HepG2 (cell line): ENCODE measurements around the gene TTBK1. TPM values are rescaled to one million over a fixed set of nuclear protein-coding genes. Genes with fewer than 3 reads are reported as not detected.

Experiments
- CEBPG ChIP-seq: IDR thresholded peaks from 2 replicates; pipeline ENCODE4 v1.6.1; 2016
- KLF6 ChIP-seq: IDR thresholded peaks from 2 replicates; pipeline ENCODE4 v1.8.0; 2016; ENCODE audit warnings: missing biosample characterization, missing genetic modification reagents
- MTA3 ChIP-seq: sonication (generic); formaldehyde crosslinking; IDR thresholded peaks from 2 replicates; pipeline ENCODE4 v1.4.0; 2020; ENCODE audit warnings: missing genetic modification reagents
- NFRKB ChIP-seq: fragments of 450-650 bp; IDR thresholded peaks from 2 replicates; pipeline ENCODE4 v1.6.1; 2017
- POLR2A ChIP-seq, 2 experiments: IDR thresholded peaks; 2 replicates each; pipeline ENCODE4 v1.6.1; 2011; ENCODE audit warnings: low read depth in 2 of 2, low read length in 2 of 2, mild to moderate bottlenecking in 1 of 2, moderate library complexity in 1 of 2; ENCODE audit not compliant: insufficient read depth in 1 of 2
- POLR2AphosphoS2 ChIP-seq: IDR thresholded peaks from 2 replicates; pipeline ENCODE4 v1.6.1; 2011; ENCODE audit warnings: low read depth, low read length, improper control_type of control experiment
- RXRA ChIP-seq: sonication (generic); formaldehyde crosslinking; IDR thresholded peaks from 2 replicates; pipeline ENCODE4 v1.5.1; 2020; ENCODE audit warnings: missing genetic modification reagents
- ZKSCAN5 ChIP-seq: sonication (generic); formaldehyde crosslinking; IDR thresholded peaks from 2 replicates; pipeline ENCODE4 v1.5.1; 2020; ENCODE audit warnings: mild to moderate bottlenecking, missing genetic modification reagents
- ZNF121 ChIP-seq: sonication (generic); formaldehyde crosslinking; IDR thresholded peaks from 2 replicates; pipeline ENCODE4 v1.5.0; 2020; ENCODE audit warnings: mild to moderate bottlenecking, missing genetic modification reagents
- ZNF383 ChIP-seq: sonication (generic); formaldehyde crosslinking; IDR thresholded peaks from 2 replicates; pipeline ENCODE4 v1.4.0; 2020; ENCODE audit warnings: missing genetic modification reagents, mild to moderate bottlenecking, borderline replicate concordance
- ZNF407 ChIP-seq: sonication (generic); formaldehyde crosslinking; IDR thresholded peaks from one replicate; pipeline ENCODE4 v1.5.1; 2020; ENCODE audit warnings: mild to moderate bottlenecking, missing genetic modification reagents; ENCODE audit errors: not compliant biosample characterization
- ZNF510 ChIP-seq: sonication (generic); formaldehyde crosslinking; IDR thresholded peaks from 2 replicates; pipeline ENCODE4 v1.4.0; 2020; ENCODE audit warnings: low read depth, mild to moderate bottlenecking, missing genetic modification reagents
- ZNF569 ChIP-seq: sonication (generic); formaldehyde crosslinking; IDR thresholded peaks from 2 replicates; pipeline ENCODE4 v1.5.0; 2020; ENCODE audit warnings: mild to moderate bottlenecking, missing genetic modification reagents, moderate library complexity, borderline replicate concordance
- ZNF773 ChIP-seq: sonication (generic); formaldehyde crosslinking; IDR thresholded peaks from 2 replicates; pipeline ENCODE4 v1.4.0; 2020; ENCODE audit warnings: missing genetic modification reagents, borderline replicate concordance
- ZSCAN29 ChIP-seq: sonication (generic); formaldehyde crosslinking; conservative IDR thresholded peaks from 2 replicates; pipeline ENCODE4 v1.4.0; 2020; ENCODE audit warnings: mild to moderate bottlenecking, missing genetic modification reagents
- polyA plus RNA-seq, 8 experiments: library from polyadenylated mRNA; depleted of rRNA in 3 of 8; stranded (reverse) in 7 of 8; unstranded in 1 of 8; fragments of >200 nt; fragmentation: Illumina TruSeq in 4 of 8; extraction: Trizol in 4 of 8; gene quantifications; 2 replicates each; pipeline versions ENCODE4 v1.2.1 to v1.2.3, GENCODE V29; 2011 to 2016; ENCODE audit warnings: low read depth in 4 of 8, missing spikeins in 1 of 8, mixed read lengths in 1 of 8; ENCODE audit not compliant: insufficient read depth in 1 of 8
- total RNA-seq, 5 experiments: library from RNA; depleted of rRNA; stranded (reverse); fragments of >200 nt; fragmentation: Illumina TruSeq; extraction: Trizol; gene quantifications; 2 replicates each; pipeline ENCODE4 v1.2.3, GENCODE V29; 2016; ENCODE audit warnings: low read depth in 1 of 5
- TF ChIP-seq, protein P1 (sequence below): sonication (generic); formaldehyde crosslinking; IDR thresholded peaks from 2 replicates; pipeline ENCODE4 v1.8.0; 2022; ENCODE audit warnings: missing genetic modification reagents, mild to moderate bottlenecking, borderline replicate concordance
- TF ChIP-seq, protein P2 (sequence below): sonication (generic); formaldehyde crosslinking; IDR thresholded peaks from 2 replicates; pipeline ENCODE4 v1.4.0; 2020; ENCODE audit warnings: missing genetic modification reagents
- TF ChIP-seq, protein P3 (sequence below): sonication (generic); formaldehyde crosslinking; IDR thresholded peaks from 2 replicates; pipeline ENCODE4 v1.4.0; 2020; ENCODE audit warnings: missing genetic modification reagents

The TTBK1 gene
- total and polyA plus RNA-seq, 2 of the 13 experiments (the other 11 are each of a cell fraction or from before 2014, with no cell fraction given) = 0.24 to 0.33 TPM

- TF ChIP-seq ZNF407 = no peak
- TF ChIP-seq ZSCAN29 (CRISPR knock-in tag) = peak; percentile 98
- peak; percentile 97; the same call in 1 of the 2 replicates for TF ChIP-seq ZNF569 (CRISPR knock-in tag)
- TF ChIP-seq NFRKB = no peak
- no peak; a peak in 1 of 4 replicates for TF ChIP-seq POLR2A (IDR thresholded peaks at IDR 0.05; ENCODE audit: insufficient read depth in 1 of 2, low read depth in 2 of 2, low read length in 2 of 2)
- peak; percentile 98 for TF ChIP-seq KLF6 (CRISPR knock-in tag)
- no peak for TF ChIP-seq ZNF773
- TF ChIP-seq ZNF383 (CRISPR knock-in tag) = no peak
- peak; percentile 88; the same call in 1 of the 2 replicates for TF ChIP-seq ZNF510 (CRISPR knock-in tag)
- TF ChIP-seq, protein P1, sequence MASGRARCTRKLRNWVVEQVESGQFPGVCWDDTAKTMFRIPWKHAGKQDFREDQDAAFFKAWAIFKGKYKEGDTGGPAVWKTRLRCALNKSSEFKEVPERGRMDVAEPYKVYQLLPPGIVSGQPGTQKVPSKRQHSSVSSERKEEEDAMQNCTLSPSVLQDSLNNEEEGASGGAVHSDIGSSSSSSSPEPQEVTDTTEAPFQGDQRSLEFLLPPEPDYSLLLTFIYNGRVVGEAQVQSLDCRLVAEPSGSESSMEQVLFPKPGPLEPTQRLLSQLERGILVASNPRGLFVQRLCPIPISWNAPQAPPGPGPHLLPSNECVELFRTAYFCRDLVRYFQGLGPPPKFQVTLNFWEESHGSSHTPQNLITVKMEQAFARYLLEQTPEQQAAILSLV (CRISPR knock-in tag) = peak; percentile 97
- TF ChIP-seq, protein P2, sequence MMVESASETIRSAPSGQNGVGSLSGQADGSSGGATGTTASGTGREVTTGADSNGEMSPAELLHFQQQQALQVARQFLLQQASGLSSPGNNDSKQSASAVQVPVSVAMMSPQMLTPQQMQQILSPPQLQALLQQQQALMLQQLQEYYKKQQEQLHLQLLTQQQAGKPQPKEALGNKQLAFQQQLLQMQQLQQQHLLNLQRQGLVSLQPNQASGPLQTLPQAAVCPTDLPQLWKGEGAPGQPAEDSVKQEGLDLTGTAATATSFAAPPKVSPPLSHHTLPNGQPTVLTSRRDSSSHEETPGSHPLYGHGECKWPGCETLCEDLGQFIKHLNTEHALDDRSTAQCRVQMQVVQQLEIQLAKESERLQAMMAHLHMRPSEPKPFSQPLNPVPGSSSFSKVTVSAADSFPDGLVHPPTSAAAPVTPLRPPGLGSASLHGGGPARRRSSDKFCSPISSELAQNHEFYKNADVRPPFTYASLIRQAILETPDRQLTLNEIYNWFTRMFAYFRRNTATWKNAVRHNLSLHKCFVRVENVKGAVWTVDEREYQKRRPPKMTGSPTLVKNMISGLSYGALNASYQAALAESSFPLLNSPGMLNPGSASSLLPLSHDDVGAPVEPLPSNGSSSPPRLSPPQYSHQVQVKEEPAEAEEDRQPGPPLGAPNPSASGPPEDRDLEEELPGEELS = peak; percentile 99
- TF ChIP-seq, protein P3, sequence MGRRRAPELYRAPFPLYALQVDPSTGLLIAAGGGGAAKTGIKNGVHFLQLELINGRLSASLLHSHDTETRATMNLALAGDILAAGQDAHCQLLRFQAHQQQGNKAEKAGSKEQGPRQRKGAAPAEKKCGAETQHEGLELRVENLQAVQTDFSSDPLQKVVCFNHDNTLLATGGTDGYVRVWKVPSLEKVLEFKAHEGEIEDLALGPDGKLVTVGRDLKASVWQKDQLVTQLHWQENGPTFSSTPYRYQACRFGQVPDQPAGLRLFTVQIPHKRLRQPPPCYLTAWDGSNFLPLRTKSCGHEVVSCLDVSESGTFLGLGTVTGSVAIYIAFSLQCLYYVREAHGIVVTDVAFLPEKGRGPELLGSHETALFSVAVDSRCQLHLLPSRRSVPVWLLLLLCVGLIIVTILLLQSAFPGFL = no peak; the same call in 1 of the 2 replicates
- no peak for TF ChIP-seq POLR2AphosphoS2
- peak; percentile 95 for TF ChIP-seq ZNF121 (CRISPR knock-in tag)
- peak; percentile 84 for TF ChIP-seq ZKSCAN5 (CRISPR knock-in tag)
- no peak for TF ChIP-seq MTA3 (CRISPR knock-in tag)
- TF ChIP-seq RXRA (CRISPR knock-in tag) = peak; percentile 100
- TF ChIP-seq CEBPG (CRISPR knock-in tag) = peak; percentile 86
Observed at GRCh38 chr6:43267619-43268354, 24.5 kb downstream of the TTBK1 start (continued).
